GM12864 (cell line): ENCODE data around the gene GSC2.

Experiments used
- DNase-seq: peaks from one replicate; pipeline ENCODE4 v3.0.0-alpha.2; 2011; ENCODE audit warnings: low read depth
- H3K4me3 ChIP-seq: 2 replicates; pipeline ENCODE4 v1.5.1; 2011; ENCODE audit warnings: mild to moderate bottlenecking, low read depth, low read length, control low read depth
- CTCF ChIP-seq: IDR thresholded peaks from 2 replicates; pipeline ENCODE4 v1.5.1; 2011; ENCODE audit warnings: low read depth, mild to moderate bottlenecking, moderate library complexity, low read length, control low read depth, inconsistent platforms; ENCODE audit errors: missing control alignments

Gene GSC2

GRCh38 chr22:19107730-19108074, 42.4 kb downstream of the GSC2 start:
- DNase-seq, result no peak
- H3K4me3 ChIP-seq, result no peak overlapping the region
- no peak for TF ChIP-seq CTCF

GRCh38 chr22:19106886-19107729, 43.0 kb downstream of the GSC2 start:
- no peak overlapping the region for H3K4me3 ChIP-seq
- DNase-seq, result no peak
- no peak for TF ChIP-seq CTCF

- TF ChIP-seq CTCF, result peak; percentile 67
- DNase-seq, result no peak
Measured at GRCh38 chr22:19105867-19106802, 44.0 kb downstream of the GSC2 start.

DNA sequence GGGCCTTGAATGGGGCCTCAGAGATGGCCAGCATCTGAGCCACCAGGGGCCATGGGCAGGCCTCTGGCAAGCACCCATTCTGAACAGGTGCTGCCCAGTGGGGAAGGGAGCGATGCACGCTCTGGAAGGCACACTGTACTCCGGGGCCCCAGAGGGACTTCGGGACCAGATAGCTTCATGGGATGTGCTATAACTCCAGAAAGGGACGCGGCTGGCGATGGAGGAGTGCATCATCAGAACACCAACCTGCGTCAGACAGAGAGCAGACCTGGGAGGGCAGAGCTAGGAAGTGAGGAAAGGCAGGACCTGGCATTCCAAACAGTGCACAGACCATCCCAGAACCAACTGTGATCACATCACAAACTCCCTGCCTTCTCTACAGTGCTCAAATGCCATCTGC, 44.6 kb downstream of the GSC2 start:
- no peak for TF ChIP-seq CTCF
- no peak overlapping the region for H3K4me3 ChIP-seq
- DNase-seq, result no peak

More at GRCh38 chr22:19105867-19106802, 44.0 kb downstream of the GSC2 start:
- no peak overlapping the region for H3K4me3 ChIP-seq

- H3K4me3 ChIP-seq, result no peak overlapping the region
- DNase-seq, result no peak
- no peak for TF ChIP-seq CTCF
Measured at GRCh38 chr22:19103880-19104821, 45.9 kb downstream of the GSC2 start.

GRCh38 chr22:19098157-19098556, 51.9 kb downstream of the GSC2 start:
- TF ChIP-seq CTCF, result no peak
- no peak for DNase-seq

More at GRCh38 chr22:19098157-19098556, 51.9 kb downstream of the GSC2 start:
- H3K4me3 ChIP-seq, result no peak overlapping the region
